Ramos (cell line): ENCODE data around the gene PELI2.

Source experiments
- in situ Hi-C: fragments of 300-500 bp; cut with MboI; formaldehyde crosslinking; loops from one replicate; pipeline ENCODE4 v1.14.3; 2022; ENCODE audit warnings: low sequenced_read_pairs; ENCODE audit not compliant: unreplicated experiment

The PELI2 gene

GRCh38 chr14:56224229-56224628, 106.0 kb downstream of the PELI2 start:
- in situ Hi-C loops = no loop called here

- in situ Hi-C loops = no loop called here
Measured at GRCh38 chr14:56224691-56225681, 106.8 kb downstream of the PELI2 start.

- in situ Hi-C loops = no loop called here
Measured at GRCh38 chr14:56235388-56235787, 117.2 kb downstream of the PELI2 start.

- in situ Hi-C loops = no loop called here
Measured at GRCh38 chr14:56237398-56237797, 119.2 kb downstream of the PELI2 start.

- in situ Hi-C loops = no loop called here
Measured at GRCh38 chr14:56241461-56241860, 123.2 kb downstream of the PELI2 start.

- in situ Hi-C loops = no loop called here
Measured at GRCh38 chr14:56243110-56243509, 124.9 kb downstream of the PELI2 start.

- in situ Hi-C loops = no loop called here
Measured at GRCh38 chr14:56244138-56244789, 126.1 kb downstream of the PELI2 start.

- in situ Hi-C loops = no loop called here
Measured at GRCh38 chr14:56247495-56248200, 129.4 kb downstream of the PELI2 start.

- in situ Hi-C loops = no loop called here
Measured at GRCh38 chr14:56248442-56248841, 130.2 kb downstream of the PELI2 start.

- in situ Hi-C loops = no loop called here
Measured at GRCh38 chr14:56261046-56261445, 142.8 kb downstream of the PELI2 start.

GRCh38 chr14:56262530-56262929, 144.3 kb downstream of the PELI2 start:
- in situ Hi-C loops = no loop called here

DNA sequence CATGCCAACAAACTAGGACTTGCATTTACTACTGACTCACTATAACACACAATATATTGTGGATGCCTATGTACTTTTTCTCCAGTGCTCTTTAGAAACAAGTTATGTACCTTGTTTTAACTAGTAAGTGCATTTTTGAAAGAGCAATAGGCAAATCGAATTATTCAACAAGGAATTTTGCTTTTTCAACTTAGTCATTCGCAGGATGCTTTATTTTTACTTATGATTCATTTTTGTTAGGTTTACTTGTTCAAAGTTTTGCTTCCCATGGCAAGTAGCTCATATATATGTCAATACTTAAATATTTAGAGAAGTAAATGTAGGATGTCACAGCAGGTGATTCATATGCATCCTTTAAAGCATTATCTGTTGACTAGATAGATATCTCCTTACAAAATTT, 149.8 kb downstream of the PELI2 start:
- in situ Hi-C loops = no loop called here

GRCh38 chr14:56268673-56269072, 150.5 kb downstream of the PELI2 start:
- in situ Hi-C loops = no loop called here

GRCh38 chr14:56270921-56271320, 152.7 kb downstream of the PELI2 start:
- in situ Hi-C loops = no loop called here

GRCh38 chr14:56271970-56272369, 153.8 kb downstream of the PELI2 start:
- in situ Hi-C loops = no loop called here

DNA sequence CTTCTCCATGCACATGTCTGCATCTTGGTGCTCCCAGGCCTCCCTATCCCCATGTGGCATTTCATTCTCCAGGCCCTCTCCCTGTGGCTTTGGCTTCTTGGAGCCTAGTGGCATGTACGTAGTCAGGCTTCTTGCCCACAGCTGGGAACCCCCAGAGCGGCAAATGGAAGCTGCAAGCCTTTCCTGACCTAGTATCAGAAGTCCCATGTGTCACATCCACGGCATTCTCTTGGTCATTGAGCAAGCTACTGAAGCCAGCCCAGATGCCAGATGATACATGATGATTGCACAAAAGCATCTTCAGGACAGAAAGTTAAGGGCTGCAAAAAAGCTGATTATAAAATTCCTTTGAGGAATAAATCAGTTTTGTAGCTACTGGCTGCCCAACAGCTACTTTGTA, 154.9 kb downstream of the PELI2 start:
- in situ Hi-C loops = no loop called here

GRCh38 chr14:56273951-56274350, 155.7 kb downstream of the PELI2 start:
- in situ Hi-C loops = no loop called here

- in situ Hi-C loops = no loop called here
Measured at GRCh38 chr14:56274556-56274955, 156.3 kb downstream of the PELI2 start.

DNA sequence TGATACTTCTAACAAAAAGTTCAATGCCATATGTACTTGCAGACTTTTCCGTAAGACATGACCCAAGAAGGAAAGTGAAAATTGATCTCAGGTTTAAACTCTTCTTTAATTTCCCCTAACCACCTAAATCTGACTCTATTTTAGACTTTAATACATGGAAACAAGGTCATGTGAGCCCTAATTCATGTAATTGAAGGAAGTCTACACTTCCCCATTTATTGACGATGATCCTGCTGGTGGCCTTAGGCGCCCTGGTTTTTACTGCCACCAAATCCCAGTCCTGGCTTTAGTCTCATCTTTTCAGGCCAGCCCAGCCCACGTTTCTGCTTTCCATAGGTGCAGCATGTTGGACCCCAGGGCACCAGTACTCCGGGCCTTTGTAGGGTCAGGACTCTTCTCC, 157.9 kb downstream of the PELI2 start:
- in situ Hi-C loops = no loop called here

DNA sequence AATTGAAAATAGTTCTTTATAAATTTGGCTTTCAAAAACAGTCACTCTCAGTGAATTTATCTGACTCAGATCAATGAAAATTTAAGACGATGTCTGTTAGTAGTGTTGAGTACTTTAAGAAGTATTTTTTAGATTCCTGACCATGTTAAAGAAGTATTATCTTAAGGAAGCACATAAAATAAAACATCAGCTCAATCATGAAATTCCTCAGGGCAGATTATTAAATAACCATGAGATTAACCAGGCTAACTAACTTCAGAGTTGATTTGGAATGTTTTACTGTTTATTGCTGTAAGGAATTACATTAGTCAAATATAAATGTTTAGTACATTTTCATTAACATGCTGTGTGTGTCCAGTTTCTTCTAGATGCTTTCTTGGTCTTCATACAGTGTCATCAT, 160.2 kb downstream of the PELI2 start:
- in situ Hi-C loops = no loop called here

GRCh38 chr14:56280843-56281242, 162.6 kb downstream of the PELI2 start:
- in situ Hi-C loops = no loop called here
